NCI-H1048 (cell line): Measurements from ENCODE around the gene MAGI1.
"Not testable (repeated sequence)": the region's sequence is repeated elsewhere in the genome, so short reads cannot be mapped to it uniquely, and the experiment has no call there.

Source experiments
- DNase-seq: peaks from one replicate; lab custom pipeline; 2025; lab: John Stamatoyannopoulos, UW

The MAGI1 gene

GRCh38 chr3:65875393-65876027, 163.2 kb downstream of the MAGI1 start:
- no peak for DNase-seq

GRCh38 chr3:65873869-65874268, 164.8 kb downstream of the MAGI1 start:
- no peak for DNase-seq

GRCh38 chr3:65873028-65873427, 165.7 kb downstream of the MAGI1 start:
- no peak for DNase-seq

GRCh38 chr3:65871305-65872141, 167.2 kb downstream of the MAGI1 start:
- no peak for DNase-seq

DNA sequence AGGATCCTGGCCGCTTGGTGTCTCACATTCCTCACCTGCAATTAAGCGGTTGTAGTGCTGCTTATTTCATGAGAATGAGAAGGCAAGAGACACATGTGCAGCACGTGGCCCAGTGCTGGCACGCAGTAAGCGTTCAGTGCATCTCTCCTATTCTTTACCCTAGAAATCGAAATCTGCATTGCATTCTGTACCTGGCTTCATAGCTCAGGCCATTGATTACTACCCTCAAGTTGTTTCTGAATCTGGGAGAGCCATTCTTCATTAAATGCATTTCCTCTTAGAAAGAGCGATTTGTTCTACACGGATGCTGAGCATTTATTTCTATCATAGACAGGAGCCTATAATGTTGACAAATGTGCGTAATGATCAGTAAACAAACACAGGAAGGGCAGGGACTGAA, 168.9 kb downstream of the MAGI1 start:
- DNase-seq, result no peak

- no peak for DNase-seq
Observed at GRCh38 chr3:65867463-65868210, 171.1 kb downstream of the MAGI1 start.

DNA sequence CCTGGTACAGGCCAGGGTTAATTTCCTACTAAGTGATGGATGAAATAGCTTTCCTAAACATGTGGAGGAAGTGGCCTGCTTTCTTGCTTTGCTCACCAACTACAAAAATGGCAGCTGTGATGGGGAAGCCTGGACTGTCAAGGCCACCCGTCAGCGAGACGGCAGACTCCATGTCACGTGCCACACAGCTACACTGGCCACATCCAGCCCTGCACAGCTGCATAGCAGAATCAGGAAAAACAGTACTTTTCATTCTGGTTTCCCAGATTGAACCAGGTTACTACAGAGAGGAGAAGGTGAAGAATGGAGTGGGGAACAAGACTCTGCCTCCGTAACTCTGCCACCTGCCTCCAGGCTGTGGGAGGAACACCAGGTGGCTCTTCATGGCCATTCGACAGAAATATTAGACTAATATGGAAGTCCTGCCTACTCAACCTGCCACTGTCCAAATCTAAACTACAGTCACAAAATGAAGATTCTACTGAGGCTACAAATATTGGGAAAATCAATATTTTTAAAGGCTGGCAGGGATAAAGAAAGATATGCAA, 174.3 kb downstream of the MAGI1 start:
- no peak for DNase-seq

DNA sequence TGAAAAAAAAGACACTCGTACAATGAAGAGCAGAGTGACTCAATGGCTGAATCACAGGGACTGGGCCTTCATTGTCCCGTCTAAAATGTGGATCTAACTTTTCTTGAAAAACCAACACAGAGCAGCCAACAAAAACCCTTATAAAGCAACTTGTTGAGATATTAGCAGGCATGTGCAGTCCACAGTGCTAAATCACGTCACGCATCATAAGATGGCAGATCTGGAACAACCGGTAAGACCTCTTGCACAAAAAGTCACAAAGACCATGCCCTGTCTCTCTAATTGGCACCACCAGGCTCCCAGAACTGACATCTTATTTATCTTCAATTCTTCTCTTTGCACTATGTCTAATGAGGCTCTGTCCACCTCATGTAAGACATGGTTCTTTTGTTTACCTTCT, 177.0 kb downstream of the MAGI1 start:
- DNase-seq, result no peak

GRCh38 chr3:65859612-65860011, 179.1 kb downstream of the MAGI1 start:
- DNase-seq, result not testable (repeated sequence)

GRCh38 chr3:65858749-65859148, 180.0 kb downstream of the MAGI1 start:
- no peak for DNase-seq

DNA sequence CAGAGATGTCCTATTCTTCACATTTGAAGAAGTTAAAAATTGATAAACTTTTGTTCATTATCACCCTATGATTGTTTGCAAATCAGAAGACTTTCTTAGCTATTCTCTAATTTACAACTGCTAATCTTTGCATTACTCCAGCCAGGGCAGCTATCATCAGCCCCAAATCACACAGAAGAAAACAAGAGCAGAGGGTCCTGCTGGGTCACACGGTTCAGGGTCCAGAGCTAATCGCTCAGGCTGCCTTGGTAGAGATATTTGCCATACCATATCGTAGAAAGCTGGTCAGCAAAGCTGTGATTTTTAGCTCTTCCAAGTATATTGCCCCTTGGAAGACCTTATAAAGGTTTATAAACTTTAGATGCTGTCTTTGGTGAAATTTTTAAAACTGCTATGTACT, 181.4 kb downstream of the MAGI1 start:
- DNase-seq, result no peak

- DNase-seq, result no peak
Observed at GRCh38 chr3:65856907-65857306, 181.8 kb downstream of the MAGI1 start.

- no peak for DNase-seq
Observed at GRCh38 chr3:65855370-65856100, 183.2 kb downstream of the MAGI1 start.

- no peak for DNase-seq
Observed at GRCh38 chr3:65854606-65855304, 184.0 kb downstream of the MAGI1 start.

GRCh38 chr3:65851827-65852226, 186.9 kb downstream of the MAGI1 start:
- no peak for DNase-seq

GRCh38 chr3:65850261-65850660, 188.5 kb downstream of the MAGI1 start:
- DNase-seq, result no peak

DNA sequence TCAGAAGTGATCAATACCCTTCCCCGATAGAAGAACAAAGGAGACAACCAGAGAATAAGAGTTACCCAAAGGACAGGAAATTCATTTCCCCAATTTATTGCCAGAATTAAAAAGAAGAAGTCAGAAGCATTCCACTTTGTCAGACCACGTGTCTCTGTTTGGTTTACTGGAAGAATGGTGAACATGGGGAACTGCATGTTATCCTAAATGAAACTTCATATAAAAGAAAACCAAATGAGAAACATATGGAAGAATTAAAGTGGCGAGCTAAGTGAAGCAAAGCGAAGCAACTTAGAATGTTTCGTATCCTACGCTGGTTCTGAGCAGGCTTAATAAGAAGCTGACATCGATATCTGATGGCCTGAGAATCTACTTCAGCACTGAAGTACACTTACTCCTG, 190.7 kb downstream of the MAGI1 start:
- DNase-seq, result no peak

- no peak for DNase-seq
Observed at GRCh38 chr3:65846936-65847335, 191.8 kb downstream of the MAGI1 start.

DNA sequence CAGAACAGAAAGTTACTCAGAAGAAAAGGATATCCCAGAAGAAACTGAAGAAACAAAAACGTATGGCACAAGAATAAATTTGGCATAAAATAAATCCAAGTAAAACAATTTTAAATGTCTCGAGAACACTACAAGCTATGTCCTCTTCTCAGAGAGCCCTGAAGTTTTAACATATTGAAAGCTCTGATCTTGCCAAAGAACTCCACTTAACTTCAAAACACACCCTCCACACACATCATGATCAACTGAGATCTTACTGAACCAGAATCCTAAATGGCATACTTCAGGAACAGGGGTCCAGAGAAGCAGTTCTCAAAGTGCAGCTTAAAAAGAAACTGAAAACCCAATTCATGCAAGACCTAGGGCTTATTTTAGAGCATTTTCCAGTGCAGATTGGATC, 194.3 kb downstream of the MAGI1 start:
- DNase-seq, result no peak

DNA sequence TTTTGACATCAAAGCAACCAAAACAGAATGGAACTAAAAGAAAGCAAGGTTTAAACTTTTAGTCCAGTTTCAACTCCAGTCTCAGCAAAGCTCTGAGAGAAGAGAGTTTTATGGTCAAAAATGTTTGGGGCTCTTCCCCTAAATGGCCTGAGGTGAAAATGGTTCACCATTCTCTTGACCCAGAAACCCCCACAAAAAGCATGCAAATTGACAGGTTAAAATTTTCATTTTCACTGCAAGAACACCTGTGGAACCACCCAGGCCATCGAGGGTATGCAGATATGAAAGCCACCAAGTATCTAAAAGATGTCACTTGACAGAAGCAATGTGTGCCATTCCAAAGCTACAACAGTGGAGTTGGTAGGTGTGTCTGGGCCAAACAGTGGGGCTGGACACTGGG, 195.0 kb downstream of the MAGI1 start:
- DNase-seq, result no peak

DNA sequence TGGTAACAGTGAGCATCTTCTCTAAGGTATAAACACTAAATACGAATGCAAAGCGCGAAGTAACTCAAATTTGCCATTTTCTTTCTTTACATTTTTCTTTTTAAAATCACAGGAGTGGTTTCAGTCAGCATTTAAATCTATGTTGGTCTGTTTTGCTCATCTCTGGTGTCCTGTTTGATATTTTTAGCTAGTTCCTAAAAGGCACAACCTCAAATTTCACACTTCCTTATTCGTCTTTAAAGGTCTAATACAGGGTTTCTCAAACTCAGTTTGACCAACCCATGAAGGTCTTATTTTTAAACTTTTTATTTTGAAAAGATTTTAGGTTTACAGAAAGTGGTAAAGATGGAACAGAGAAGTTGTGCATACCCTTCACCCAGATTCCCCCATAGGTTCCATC, 201.1 kb downstream of the MAGI1 start:
- DNase-seq, result no peak
